ENCODE measurements around the gene SUSD6. TPM values are rescaled to one million over a fixed set of nuclear protein-coding genes. Genes with fewer than 3 reads are reported as not detected.

The SUSD6 gene
- total and polyA plus RNA-seq, 9 of the 15 experiments (the other 6 are each of a cell fraction or from before 2014, with no cell fraction given) = 2.9 to 20.7 (median 5.6) TPM

DNA sequence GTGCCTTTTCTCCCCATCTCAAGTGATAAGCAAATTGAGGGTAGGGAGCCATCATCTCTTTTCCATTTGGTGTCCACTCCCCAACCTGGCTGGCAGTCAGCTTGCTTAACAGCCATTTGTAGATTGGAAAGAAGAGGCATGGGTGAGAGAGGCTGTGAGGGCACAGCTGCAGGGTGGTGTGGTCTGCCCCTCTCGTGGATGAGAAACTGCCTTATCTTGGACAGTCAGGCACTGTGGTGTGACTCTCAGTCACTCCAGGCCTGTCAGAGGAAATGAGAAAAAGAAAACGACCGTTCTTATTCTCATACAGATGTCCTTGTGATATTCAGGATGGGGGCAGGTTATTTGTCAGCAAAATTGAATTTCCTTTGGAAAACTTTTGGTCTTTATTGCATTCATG is 90.5 kb downstream of the SUSD6 start (continued):
- TF ChIP-seq, protein P1, sequence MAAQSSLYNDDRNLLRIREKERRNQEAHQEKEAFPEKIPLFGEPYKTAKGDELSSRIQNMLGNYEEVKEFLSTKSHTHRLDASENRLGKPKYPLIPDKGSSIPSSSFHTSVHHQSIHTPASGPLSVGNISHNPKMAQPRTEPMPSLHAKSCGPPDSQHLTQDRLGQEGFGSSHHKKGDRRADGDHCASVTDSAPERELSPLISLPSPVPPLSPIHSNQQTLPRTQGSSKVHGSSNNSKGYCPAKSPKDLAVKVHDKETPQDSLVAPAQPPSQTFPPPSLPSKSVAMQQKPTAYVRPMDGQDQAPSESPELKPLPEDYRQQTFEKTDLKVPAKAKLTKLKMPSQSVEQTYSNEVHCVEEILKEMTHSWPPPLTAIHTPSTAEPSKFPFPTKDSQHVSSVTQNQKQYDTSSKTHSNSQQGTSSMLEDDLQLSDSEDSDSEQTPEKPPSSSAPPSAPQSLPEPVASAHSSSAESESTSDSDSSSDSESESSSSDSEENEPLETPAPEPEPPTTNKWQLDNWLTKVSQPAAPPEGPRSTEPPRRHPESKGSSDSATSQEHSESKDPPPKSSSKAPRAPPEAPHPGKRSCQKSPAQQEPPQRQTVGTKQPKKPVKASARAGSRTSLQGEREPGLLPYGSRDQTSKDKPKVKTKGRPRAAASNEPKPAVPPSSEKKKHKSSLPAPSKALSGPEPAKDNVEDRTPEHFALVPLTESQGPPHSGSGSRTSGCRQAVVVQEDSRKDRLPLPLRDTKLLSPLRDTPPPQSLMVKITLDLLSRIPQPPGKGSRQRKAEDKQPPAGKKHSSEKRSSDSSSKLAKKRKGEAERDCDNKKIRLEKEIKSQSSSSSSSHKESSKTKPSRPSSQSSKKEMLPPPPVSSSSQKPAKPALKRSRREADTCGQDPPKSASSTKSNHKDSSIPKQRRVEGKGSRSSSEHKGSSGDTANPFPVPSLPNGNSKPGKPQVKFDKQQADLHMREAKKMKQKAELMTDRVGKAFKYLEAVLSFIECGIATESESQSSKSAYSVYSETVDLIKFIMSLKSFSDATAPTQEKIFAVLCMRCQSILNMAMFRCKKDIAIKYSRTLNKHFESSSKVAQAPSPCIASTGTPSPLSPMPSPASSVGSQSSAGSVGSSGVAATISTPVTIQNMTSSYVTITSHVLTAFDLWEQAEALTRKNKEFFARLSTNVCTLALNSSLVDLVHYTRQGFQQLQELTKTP (IDR thresholded peaks at IDR 0.05; ENCODE audit: low read depth in 1 of 2, partially characterized antibody in 2 of 2) = no peak
- no peak for TF ChIP-seq THRA (IDR thresholded peaks at IDR 0.05)
- peak; percentile 46; the same call in 1 of the 2 replicates for TF ChIP-seq NCOA1 (IDR thresholded peaks at IDR 0.05; ENCODE audit: low read depth)
- TF ChIP-seq SAP30 (IDR thresholded peaks at IDR 0.05; ENCODE audit: borderline replicate concordance, insufficient read depth, low read depth, low read length, poor library complexity, severe bottlenecking) = no peak
- peak; percentile 61; the same call in 1 of the 2 replicates for TF ChIP-seq HNRNPL (IDR thresholded peaks at IDR 0.05; ENCODE audit: low read depth, low read length)
- 0 out of 4 replicates have a peak, but pooled peaks of 1 of the 2 experiments have one; percentile 37 for TF ChIP-seq RCOR1 (IDR thresholded peaks at IDR 0.05; ENCODE audit: borderline replicate concordance in 1 of 2, low read depth in 2 of 2, low read length in 2 of 2)
- TF ChIP-seq KDM1A (IDR thresholded peaks at IDR 0.05) = peak in 1 of 2 experiments; percentile 10; a peak in 1 of 4 replicates
- TF ChIP-seq ZBTB7A (IDR thresholded peaks at IDR 0.05; ENCODE audit: borderline replicate concordance, control insufficient read depth, low read depth, low read length) = 0 out of 2 replicates have a peak, but pooled peaks have one; percentile 2
- 0 out of 2 replicates have a peak, but pooled peaks have one; percentile 19 for TF ChIP-seq ZNF175 (CRISPR knock-in tag; IDR thresholded peaks at IDR 0.05; ENCODE audit: low read depth)
- TF ChIP-seq OTX1 (CRISPR knock-in tag; IDR thresholded peaks at IDR 0.05) = no peak
- peak; percentile 92 for TF ChIP-seq CBFA2T3 (IDR thresholded peaks at IDR 0.05)
- no peak for TF ChIP-seq ZNF318 (IDR thresholded peaks at IDR 0.05; ENCODE audit: borderline replicate concordance in 1 of 2, low read depth in 1 of 2)
- no peak for TF ChIP-seq HDAC8 (tag; IDR thresholded peaks at IDR 0.05)
